GM12891 (cell line): ENCODE results near the gene ARHGEF18.

ENCODE experiments used
- PAX5 ChIP-seq: IDR thresholded peaks from 2 replicates; pipeline ENCODE4 v1.6.1; 2011; ENCODE audit warnings: low read length, moderate library complexity, mild to moderate bottlenecking; ENCODE audit not compliant: insufficient read depth, severe bottlenecking
- POLR2A ChIP-seq: IDR thresholded peaks from 2 replicates; pipeline ENCODE4 v1.6.1; 2011; ENCODE audit warnings: low read depth, low read length, control low read depth
- POLR2AphosphoS5 ChIP-seq: IDR thresholded peaks from 2 replicates; pipeline ENCODE4 v1.6.1; 2011; ENCODE audit warnings: low read depth, low read length, control low read depth
- POU2F2 ChIP-seq: IDR thresholded peaks from 2 replicates; pipeline ENCODE4 v1.6.1; 2011; ENCODE audit warnings: low read depth, mild to moderate bottlenecking, control low read depth, low read length, moderate library complexity
- SPI1 ChIP-seq: IDR thresholded peaks from 2 replicates; pipeline ENCODE4 v1.6.1; 2011; ENCODE audit warnings: low read depth, low read length, control low read depth
- TAF1 ChIP-seq: IDR thresholded peaks from 2 replicates; pipeline ENCODE4 v1.6.1; 2011; ENCODE audit warnings: low read depth, low read length, control low read depth

GRCh38 chr19:7370546-7370945 lies 21.8 kb downstream of the ARHGEF18 start:
- TF ChIP-seq POLR2A, result no peak
- no peak for TF ChIP-seq POLR2AphosphoS5
- no peak for TF ChIP-seq POU2F2
- TF ChIP-seq TAF1, result no peak
- no peak for TF ChIP-seq SPI1
- no peak for TF ChIP-seq PAX5
